ENCODE results near the gene ZNF133. TPM values are rescaled to one million over a fixed set of nuclear protein-coding genes. Genes with fewer than 3 reads are reported as not detected.

Gene ZNF133
- total and polyA plus RNA-seq, 2 donors (not counting 3 experiments of a cell fraction or from before 2014, with no cell fraction given): 11.1 to 13.8 TPM

DNA sequence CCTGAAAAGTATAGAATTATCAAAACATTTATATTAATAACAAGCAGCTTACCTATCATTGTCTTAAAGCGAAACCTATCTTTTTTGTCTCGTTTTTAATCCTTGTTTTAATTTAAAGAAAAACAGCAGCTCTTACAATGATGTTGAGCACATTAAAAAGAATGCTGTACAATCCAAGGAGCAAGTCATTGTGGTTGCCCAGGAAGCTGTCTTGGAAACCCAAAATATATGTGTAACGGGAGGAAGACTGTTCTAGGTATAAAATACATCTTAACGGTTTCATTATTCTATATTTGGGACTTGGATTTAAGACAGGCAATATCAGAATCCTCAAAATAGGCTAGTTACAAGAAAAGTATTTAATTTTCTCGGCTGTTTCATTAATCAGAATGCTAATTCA is 21.7 kb downstream of the ZNF133 start:
- dilution Hi-C loops (cut with MboI; ENCODE audit: extremely low pct_ligation_motif_present, low sequenced_read_pairs): no loop called here
- TF ChIP-seq FOS (IDR thresholded peaks at IDR 0.05; ENCODE audit: borderline replicate concordance, insufficient read depth, low read length): no peak
- TF ChIP-seq POLR2A (IDR thresholded peaks at IDR 0.05; ENCODE audit: low read depth, low read length): no peak
- no peak for TF ChIP-seq MYC (IDR thresholded peaks at IDR 0.05; ENCODE audit: low read depth, low read length)
- TF ChIP-seq POLR2AphosphoS5 (IDR thresholded peaks at IDR 0.05; ENCODE audit: insufficient read depth, low read depth, low read length): no peak
- no peak for TF ChIP-seq GATA2 (IDR thresholded peaks at IDR 0.05; ENCODE audit: insufficient read depth, insufficient read length, low read depth, low read length)
- no peak for TF ChIP-seq EZH2 (IDR thresholded peaks at IDR 0.05; ENCODE audit: borderline replicate concordance, low read depth, low read length, severe bottlenecking)
- TF ChIP-seq, protein P1, sequence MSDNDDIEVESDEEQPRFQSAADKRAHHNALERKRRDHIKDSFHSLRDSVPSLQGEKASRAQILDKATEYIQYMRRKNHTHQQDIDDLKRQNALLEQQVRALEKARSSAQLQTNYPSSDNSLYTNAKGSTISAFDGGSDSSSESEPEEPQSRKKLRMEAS (IDR thresholded peaks at IDR 0.05; ENCODE audit: insufficient read depth, insufficient read length): no peak
- TF ChIP-seq JUN (IDR thresholded peaks at IDR 0.05; ENCODE audit: borderline replicate concordance, insufficient read depth, insufficient read length, low read depth): no peak
- TF ChIP-seq, protein P2, sequence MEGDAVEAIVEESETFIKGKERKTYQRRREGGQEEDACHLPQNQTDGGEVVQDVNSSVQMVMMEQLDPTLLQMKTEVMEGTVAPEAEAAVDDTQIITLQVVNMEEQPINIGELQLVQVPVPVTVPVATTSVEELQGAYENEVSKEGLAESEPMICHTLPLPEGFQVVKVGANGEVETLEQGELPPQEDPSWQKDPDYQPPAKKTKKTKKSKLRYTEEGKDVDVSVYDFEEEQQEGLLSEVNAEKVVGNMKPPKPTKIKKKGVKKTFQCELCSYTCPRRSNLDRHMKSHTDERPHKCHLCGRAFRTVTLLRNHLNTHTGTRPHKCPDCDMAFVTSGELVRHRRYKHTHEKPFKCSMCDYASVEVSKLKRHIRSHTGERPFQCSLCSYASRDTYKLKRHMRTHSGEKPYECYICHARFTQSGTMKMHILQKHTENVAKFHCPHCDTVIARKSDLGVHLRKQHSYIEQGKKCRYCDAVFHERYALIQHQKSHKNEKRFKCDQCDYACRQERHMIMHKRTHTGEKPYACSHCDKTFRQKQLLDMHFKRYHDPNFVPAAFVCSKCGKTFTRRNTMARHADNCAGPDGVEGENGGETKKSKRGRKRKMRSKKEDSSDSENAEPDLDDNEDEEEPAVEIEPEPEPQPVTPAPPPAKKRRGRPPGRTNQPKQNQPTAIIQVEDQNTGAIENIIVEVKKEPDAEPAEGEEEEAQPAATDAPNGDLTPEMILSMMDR (IDR thresholded peaks at IDR 0.05; ENCODE audit: extremely low read depth in 1 of 2, insufficient read depth in 1 of 2, low read depth in 1 of 2, low read length in 2 of 2): no peak
- Histone ChIP-seq H4K20me1 (replicated peaks; ENCODE audit: control insufficient read depth, extremely low read depth, insufficient read depth, low read length) (no peaks in the 10 kb centered on the region), H2AFZ (ENCODE audit: low read depth, low read length) (no peak overlapping the region), H3K36me3 (ENCODE audit: control insufficient read depth in 2 of 2, extremely low read depth in 1 of 2, insufficient read depth in 2 of 2, low read length in 2 of 2) (peaks cover 0 to 16% of the 10 kb centered on the region in 2 experiments), H3K4me2 (ENCODE audit: insufficient read depth, low read length) (no peak overlapping the region), H3K4me3 (replicated peaks in 1 of 3; ENCODE audit: insufficient read depth in 1 of 3, low read depth in 1 of 3, low read length in 3 of 3) (no peak overlapping the region), H3K9me3 (replicated peaks; ENCODE audit: control insufficient read depth, insufficient read depth, low read length) (no peaks in the 10 kb centered on the region), H3K4me1 (ENCODE audit: control insufficient read depth, extremely low read depth, insufficient read depth, low read length) (peaks cover 2% of the 10 kb centered on the region), H3K27me3 (ENCODE audit: control insufficient read depth in 2 of 2, insufficient read depth in 2 of 2, low read length in 2 of 2) (no peaks in the 10 kb centered on the region), H3K9ac (replicated peaks; ENCODE audit: extremely low read depth, insufficient read depth, low read length) (no peak overlapping the region), H3K79me2 (ENCODE audit: control insufficient read depth, insufficient read depth, low read length) (no peaks in the 10 kb centered on the region), H3K27ac (ENCODE audit: insufficient read depth, low read depth, low read length) (no peak overlapping the region), H3K9me1 (replicated peaks; ENCODE audit: control insufficient read depth, extremely low read depth, insufficient read depth, low read length) (no peaks in the 10 kb centered on the region)
- no TSS peak for BruUV-seq (replicated peaks)
- intact Hi-C loops (cut with micrococcal nuclease): no loop called here
- DNase-seq (ENCODE audit: low read depth, low spot score) (no peak), FAIRE-seq (no peak)
- CTCF ChIA-PET: no interaction called here
- POLR2A ChIA-PET: no interaction called here

Measured in endothelial cell of umbilical vein (primary cell).